ENCODE data around the gene SCO2.

DNA sequence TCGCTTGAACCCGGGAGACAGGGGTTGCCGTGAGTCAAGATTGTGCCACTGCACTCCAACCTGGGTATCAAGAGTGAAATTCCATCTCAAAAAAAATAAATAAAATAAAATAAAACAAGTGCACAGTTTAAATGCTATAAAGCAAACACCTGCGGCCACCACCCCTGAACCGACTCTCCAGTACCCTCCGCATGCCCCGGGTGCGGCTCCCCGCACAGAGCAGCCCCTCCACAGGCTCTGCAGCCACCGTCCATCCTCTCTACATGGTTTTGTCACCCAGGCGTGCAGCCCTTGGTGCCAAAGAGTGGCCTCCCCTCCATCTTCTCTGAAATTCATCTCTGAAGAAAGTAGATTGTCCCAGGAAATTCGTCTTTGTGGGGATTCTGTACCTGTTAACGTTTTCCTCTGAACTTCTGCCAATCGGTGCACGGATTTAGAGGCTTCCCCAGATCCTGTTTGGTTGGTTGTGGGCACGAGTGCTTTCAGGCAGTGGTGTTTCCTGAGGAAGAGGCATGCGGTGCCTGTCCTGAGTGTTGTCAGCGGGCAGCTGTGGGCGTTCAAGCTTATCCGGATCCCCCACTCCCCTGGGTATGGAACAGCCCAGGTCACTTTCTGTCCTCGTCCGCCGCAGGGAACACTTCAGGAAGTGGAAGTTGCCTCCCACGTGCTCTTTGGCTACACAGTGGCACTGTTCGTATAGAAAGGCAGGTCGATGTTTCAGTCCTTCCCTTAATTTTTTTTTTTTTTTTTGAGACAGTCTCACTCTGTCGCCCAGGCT lies 34.7 kb downstream of the SCO2 start:
- TF ChIP-seq, protein P1, sequence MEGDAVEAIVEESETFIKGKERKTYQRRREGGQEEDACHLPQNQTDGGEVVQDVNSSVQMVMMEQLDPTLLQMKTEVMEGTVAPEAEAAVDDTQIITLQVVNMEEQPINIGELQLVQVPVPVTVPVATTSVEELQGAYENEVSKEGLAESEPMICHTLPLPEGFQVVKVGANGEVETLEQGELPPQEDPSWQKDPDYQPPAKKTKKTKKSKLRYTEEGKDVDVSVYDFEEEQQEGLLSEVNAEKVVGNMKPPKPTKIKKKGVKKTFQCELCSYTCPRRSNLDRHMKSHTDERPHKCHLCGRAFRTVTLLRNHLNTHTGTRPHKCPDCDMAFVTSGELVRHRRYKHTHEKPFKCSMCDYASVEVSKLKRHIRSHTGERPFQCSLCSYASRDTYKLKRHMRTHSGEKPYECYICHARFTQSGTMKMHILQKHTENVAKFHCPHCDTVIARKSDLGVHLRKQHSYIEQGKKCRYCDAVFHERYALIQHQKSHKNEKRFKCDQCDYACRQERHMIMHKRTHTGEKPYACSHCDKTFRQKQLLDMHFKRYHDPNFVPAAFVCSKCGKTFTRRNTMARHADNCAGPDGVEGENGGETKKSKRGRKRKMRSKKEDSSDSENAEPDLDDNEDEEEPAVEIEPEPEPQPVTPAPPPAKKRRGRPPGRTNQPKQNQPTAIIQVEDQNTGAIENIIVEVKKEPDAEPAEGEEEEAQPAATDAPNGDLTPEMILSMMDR (IDR thresholded peaks at IDR 0.05) = no peak
- TF ChIP-seq POLR2A (IDR thresholded peaks at IDR 0.05) (no peak), POLR2AphosphoS5 (IDR thresholded peaks at IDR 0.05) (no peak)

All from breast epithelium (tissue), 3 donors.